ENCODE measurements around the gene MAEL. TPM values are rescaled to one million over a fixed set of nuclear protein-coding genes. Genes with fewer than 3 reads are reported as not detected.
"Not testable (repeated sequence)": the region's sequence is repeated elsewhere in the genome, so short reads cannot be mapped to it uniquely, and the experiment has no call there.

MAEL gene
- total RNA-seq, 1 donor from 2014 or later: not detected

DNA sequence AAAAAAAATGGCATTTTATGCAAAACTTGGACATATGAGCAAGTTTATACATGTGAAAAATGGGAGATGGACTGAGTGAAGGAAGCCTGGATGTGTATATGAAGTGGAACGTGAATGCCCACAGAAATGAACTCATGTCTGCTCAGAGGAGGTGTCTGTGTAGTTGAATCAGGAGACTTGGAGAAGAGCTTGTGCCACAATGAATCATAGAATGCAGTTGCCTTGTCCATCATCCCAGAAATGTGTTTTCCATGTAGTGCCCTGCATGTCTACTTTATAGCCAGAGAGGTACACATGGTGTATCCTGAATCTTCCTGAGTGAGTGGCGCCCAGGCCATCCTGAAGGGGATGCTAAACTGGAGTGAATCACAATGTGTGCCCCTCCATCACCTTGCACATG is 11.1 kb upstream of the MAEL start:
- DNase-seq (ENCODE audit: low spot score): no peak

DNA sequence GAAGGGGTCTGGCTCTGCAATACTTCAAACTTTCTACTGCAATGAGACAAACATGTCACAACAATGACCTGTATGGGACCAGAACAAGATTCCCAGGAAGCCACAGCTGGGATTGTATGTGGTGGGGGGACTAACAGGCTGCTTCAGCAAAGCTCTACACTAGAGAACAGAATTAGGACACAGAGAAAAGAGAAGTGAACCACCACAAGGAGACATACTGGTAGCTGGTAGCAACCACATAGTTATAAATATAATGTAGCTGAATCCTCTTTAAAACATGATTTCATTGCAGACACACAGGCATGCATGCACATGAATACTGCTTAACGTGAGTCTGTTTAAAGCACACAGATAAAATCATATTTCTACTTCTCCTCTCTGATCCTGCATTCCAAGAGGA is 10.3 kb upstream of the MAEL start:
- no peak for DNase-seq (ENCODE audit: low spot score)

DNA sequence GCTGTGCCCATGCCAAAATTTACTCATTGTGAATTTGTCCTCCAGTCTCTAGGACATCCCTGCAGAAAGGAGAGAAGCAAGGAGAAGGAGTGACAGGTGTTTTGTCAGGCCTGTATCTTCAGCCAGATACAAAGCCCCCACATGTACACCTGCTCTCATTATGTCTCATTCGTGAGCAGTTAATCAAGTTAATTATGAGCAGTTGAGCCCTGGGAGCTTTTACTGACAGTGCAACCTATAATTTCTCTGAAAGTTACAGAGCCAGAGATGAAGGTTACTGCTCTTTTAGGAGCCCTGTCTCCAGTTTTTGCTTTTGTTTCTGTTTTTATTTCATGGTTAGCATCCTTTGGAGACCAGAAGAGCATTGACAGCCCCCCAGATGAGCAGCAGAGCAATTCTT is 8.7 kb upstream of the MAEL start:
- DNase-seq (ENCODE audit: low spot score): no peak

DNA sequence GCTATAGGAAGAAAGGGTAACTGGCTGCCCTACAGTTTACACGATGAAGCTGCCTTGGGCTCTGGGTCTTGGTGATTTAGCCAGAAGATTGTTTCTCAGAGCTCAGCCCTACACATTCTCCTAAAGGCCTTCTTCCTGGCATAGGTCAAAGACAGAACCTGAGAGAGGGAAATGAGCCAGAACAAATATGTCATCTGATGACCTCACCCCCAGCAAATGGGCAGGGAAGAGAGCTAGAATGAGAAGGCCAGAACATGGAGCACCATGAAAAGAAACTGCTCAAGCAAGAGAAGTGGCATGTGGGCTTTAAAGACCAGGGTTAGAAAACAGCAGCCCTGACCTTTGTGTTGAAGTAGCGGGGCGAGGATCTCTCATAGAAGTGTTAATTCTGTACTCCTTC is 8.3 kb upstream of the MAEL start:
- DNase-seq (ENCODE audit: low spot score): no peak

DNA sequence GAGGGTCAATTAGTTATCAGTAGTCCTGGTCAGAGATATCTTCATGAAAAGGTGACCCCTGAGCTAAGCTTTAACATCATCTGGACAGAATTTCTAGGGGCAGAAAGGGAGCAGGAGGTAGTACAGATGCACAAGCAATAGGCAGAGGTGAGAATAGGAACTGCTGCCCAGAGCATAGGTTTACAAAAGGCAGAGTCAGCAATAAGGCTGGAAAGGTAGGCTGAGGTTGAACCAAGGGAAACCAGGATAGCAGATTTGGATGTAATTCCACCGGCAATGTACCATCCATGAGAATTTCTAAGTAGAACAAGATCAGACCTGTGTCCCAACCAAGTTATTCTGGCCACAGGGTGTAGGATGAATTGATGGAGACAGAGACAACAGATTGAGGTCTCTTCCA is 7.5 kb upstream of the MAEL start:
- no peak for DNase-seq (ENCODE audit: low spot score)

DNA sequence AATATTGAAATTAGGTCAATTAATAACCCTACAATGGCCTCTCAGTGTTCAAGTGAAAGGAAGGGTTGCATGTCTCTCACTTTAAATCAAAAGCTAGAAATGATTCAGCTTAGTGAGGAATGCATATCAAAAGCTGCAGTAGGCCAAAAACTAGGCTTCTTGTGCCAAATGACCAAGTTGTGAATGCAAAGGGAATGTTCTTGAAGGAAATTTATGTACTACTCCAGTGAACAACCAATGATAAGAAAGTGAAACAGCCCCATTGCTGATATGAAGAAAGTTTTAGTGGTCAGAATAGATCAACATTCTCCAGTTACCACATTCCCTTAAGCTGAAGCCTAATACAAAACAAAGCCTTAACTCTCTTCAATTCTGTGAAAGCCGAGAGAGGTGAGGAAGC is 10.0 kb downstream of the MAEL start:
- no peak for DNase-seq (ENCODE audit: low spot score)

DNA sequence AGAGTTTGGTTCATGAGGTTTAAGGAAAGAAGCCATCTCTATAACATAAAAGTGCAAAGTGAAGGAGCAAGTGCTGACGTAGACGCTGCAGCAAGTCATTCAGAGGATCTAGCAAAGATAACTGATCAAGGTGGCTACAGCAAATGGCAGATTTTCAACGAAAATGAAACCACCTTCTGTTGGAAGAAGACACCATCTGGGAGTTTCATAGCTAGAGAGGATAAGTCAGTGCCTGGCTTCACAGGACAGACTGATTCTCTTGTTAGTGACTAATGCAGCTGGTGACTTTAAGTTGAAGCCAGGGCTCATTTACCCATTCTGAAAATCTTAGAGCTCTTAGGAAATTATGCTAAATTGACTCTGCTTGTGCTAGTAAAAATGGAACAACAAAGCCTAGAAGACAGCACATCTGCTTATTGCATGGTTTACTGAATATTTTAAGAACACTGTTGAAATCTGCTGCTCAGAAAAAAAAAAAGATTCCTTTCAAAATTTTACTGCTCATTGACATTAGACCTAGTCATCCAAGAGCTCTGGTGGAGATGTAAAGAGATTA is 10.5 kb downstream of the MAEL start:
- DNase-seq (ENCODE audit: low spot score): no peak

DNA sequence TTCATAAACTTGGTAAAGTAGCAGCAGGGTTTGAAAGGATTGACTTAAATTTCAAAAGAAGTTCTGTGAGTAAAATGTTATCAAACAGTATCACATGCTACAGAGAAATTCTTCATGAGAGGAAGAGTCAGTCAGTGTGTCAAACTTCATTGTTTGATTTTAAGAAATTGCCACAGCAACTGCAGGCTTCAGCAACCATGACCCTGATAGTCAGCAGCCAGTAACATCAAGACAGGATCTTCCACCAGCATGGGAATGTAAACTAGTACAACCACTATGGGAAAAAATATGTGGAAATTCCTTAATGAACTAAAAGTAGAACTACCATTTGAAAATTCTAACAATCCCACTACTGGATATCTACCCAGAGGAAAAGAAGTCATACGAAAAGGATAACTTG is 11.5 kb downstream of the MAEL start:
- no peak for DNase-seq (ENCODE audit: low spot score)

DNA sequence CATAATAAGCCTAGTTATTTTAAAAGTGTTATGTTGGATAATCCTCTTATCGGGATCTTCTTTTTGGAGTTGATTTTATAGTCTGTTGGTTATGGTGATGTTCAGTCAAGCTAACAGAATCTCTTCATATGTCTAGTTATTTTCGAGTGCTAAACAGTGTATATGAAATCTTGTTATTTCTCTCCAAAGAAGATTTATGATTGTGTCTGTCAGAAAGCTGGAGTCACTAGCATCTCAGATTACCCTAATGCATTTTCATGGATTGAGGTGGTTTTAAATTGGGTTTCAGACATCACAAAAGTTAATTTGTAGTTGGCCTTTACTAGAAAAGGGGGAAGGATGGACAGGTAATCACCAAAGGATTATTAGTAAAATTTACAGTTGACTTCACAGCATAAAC is 13.3 kb downstream of the MAEL start:
- DNase-seq (ENCODE audit: low spot score): no peak

DNA sequence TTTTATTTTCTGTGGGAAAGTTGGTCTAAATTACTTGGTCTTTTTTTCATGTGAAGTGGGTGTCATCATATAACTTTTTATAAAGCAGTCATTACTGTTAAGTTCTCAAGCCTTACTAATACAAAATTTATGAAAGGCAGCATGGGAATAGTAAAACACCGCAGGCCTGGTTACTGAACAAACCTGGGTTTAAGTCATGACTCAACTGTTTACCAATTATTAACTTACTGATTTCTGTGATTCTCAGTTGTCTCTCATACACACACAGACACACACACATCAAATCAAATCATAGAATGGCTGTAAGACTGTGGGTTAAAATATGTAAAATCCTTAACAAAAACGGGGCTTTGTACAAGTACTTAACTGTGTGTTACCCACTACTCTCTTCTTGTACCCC is 14.6 kb downstream of the MAEL start:
- no peak for DNase-seq (ENCODE audit: low spot score)

DNA sequence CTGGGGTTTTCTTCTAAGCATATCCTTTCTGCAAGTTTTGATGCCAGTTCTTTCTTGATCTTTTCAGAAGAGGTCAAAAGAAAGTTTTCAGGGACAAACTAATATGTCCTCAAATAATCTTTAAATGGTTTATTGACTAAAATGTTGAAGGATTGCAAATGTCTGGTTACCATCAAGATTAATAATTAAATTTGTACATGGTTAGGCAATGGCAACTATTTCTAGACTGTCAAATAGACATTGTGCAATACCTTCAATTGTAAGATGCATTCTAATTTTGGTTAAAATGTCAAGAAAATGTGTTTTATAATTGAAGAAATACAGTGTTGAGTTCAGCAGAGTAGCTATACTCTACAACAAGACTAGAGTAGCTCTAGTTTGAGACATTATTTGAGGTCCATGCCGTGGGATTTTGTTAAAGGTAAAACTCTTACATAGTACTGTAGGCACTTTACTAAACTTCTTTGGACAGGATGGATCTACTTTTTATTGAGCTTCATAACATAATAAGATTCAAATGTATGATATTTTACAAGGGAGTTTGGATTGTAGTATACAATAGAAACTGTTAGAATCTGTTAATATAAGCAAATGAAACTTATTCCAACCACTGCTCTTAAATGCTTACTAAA is 22.6 kb downstream of the MAEL start:
- no peak for DNase-seq (ENCODE audit: low spot score)

DNA sequence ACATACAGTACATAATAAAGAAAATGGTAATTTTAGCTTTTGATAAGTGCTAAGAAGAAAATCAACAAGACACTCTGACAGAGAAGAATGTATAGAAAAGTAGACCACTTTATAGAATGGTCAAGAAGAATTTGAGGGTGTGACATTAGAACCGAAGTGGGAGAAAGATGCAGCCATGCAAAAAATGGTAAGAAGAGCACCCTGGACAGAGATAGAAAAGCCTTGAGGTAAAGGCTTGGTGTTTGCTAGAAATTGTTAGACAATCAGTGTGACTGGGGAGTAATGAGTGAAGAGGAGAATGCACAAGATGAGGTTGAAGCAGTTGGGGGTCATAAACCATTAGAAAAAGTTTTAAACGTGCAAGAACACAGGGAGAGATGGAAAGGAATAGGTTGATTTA is 23.5 kb downstream of the MAEL start:
- DNase-seq (ENCODE audit: low spot score): no peak

DNA sequence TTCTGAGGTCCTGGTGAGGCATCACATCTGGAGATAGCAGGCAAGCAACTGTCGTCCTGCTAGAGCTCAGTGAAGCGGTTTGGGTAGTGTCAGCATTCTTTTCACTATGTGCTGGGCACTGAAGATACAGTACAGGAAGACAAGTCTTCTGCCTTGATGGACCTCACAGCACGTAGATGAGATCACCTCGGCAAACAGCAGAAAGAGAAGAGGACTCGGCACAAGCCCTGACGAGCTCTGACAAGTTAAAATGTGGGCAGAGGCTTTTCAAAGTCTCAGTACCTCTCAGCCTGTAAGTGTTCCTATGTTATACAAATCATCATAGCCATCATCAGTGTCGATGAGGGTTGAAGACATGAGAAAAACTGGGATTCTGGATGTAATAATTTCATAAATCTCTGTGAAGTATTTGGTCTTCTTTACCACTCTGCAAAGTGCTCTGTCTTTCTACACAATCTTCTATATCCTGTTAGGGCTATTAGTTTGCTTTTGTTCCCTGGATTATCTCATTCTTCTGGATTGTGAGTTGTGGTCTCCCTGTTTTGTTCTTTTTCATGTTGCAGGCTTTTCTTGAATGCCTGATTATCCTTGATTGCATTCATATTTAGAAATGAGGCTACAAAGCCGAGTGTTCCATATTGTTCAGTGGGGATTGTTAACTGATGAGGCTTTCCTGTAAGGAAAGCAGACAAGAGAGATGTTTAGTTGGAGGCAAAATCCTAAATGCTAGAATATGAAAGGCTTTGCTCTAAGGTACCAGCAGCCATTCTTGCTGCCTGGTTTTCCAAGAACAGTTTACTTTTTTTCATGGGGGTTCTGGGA is 24.2 kb downstream of the MAEL start:
- no peak for DNase-seq (ENCODE audit: low spot score)

DNA sequence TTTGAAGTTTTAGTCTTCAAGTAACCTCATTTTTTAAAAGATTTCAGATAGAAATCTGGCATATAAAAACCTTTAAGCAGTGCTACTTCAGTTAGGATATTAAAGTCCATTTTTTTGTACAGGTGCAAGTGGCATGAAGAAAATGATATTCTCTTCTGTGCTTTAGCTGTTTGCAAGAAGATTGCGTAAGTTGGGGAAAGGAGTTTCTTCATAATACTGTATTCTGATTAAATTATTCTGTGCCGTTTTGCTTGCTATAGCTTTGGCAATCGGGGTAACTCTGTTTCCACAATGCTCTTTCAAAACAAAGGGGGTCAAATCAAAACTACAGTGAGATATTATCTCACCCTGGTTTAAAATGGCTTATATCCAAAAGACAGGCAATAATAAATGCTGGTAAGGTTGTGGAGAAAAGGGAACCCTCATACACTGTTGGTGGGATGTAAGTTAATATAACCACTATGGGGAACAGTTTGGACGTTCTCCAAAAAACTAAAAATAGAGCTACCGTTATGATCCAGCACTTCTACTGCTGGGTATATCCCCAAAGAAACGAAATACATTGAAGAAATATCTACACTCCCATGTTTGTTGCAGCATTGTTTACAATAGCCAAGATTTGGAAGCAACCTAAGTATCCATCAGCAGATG is 27.1 kb downstream of the MAEL start:
- no peak for DNase-seq (ENCODE audit: low spot score)

DNA sequence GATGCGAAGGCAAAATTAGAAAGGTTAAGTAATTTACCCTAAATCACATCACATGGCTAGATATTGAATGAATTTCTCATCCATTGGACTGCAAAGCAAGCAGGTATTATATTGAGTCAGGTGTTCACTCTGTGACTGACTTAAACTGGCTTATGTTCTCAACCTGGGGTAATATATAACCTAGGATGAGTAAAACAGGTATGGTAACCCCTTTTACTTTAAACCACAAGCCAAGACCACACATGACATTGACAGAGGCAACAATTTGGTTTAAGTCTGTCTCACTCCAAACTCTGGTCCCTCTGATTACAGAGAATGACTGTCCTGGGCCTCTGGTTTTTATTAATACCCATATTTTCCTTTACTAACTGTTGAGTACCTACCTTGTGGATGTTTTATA is 33.3 kb downstream of the MAEL start:
- DNase-seq (ENCODE audit: low spot score): no peak

DNA sequence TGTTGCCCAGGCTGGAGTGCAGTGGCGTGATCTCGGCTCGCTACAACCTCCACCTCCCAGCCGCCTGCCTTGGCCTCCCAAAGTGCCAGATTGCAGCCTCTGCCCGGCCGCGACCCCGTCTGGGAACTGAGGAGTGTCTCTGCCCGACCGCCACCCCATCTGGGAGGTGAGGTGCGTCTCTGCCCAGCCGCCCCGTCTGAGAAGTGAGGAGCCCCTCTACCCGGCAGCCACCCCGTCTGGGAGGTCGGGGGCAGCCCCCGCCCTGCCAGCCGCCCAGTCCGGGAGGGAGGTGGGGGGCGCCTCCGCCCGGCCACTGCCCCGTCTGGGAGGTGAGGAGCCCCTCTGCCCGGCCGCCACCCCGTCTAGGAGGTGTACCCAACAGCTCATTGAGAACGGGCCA is 40.5 kb downstream of the MAEL start:
- DNase-seq (ENCODE audit: low spot score): not testable (repeated sequence)

DNA sequence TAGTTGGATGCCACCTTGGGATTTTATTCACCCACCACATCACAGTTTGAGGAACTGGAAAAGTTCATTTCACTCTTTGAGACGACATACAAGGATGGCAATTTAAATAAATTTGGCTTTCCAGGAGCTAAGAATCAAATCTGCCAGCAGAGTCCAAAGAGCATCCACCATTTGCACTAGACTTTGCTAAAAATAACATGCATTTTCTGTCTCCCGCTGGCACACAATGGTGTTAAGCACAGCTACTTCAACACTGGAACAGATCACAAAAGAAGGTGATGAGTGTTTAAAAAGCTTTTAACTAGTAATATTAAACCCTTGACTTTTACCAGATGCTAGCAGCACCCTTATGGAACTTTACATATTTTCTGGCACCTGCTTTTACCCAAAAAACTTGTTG is 44.6 kb downstream of the MAEL start:
- no peak for DNase-seq (ENCODE audit: low spot score)

DNA sequence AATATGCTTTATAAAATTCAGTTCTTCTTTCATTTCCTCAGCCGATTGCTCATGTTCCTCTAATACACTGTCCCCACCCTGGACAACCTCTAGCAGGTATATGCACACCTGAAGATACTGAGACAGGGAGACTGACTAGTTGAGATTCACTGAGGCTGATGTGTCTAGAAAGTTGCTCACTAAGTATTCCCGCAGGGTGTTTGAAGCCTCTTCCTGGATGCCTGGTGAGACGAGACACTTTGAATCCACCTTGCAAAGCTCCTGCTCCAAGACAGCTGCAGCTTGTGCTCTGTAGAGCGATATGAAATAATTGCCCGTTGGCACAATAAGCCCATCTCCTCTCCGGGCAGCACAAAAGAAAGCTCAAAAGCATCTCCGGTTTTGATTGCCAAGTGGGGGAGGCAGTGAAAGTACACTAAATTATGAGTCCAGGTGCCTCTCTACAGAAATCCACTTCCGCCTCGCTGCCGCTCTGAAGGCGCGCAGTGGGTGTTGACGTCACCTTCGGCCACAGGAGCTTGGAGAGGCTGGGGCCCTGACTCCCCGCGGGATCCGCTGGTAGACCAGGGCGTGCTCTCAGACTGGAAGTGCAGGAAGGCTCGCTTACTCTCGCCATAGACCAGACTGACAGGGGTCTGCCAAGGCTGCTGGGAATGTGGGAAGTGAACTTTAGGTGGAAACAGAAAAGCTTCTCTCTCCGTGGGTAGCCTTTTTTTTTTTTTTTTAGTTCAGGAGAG is 54.8 kb downstream of the MAEL start:
- DNase-seq (ENCODE audit: low spot score): no peak

DNA sequence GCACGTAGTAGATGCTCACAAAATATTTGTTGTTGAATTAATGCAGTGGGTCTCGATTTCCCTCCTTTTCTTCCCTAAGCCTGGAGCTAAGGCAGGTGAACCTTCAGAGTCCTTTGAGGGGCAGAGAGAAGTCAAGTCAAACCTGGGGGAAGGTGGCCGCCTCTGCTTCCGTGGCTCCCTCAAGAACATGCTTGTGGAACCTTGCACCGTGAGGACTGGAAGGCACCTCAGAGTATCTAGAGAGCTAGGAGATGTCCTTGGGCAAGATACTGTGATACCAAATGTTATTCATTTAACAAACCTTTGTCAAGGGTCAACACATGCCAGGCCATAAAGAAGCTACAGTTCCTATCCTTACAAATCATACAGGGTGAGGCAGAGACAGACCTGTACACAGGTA is 62.8 kb downstream of the MAEL start:
- no peak for DNase-seq (ENCODE audit: low spot score)

DNA sequence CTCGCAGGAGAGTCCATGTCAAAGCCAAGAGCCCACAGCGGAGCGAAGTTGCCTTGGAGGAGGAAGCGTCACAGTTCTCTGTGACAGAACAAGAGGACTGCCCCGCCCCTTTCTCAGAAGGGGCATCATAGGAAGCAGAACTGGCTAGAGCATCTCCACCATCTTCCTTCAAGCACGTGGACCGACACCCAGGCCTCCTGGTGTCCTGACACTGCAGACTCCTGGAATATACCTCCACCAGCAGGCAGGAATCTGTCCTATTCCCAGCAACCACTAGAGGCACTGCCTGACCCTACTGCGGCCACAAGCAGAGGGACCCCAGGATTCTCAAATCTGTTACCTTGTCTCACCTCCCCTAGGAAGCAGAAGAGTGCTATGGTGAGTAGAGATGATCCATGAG is 63.3 kb downstream of the MAEL start:
- DNase-seq (ENCODE audit: low spot score): no peak

DNA sequence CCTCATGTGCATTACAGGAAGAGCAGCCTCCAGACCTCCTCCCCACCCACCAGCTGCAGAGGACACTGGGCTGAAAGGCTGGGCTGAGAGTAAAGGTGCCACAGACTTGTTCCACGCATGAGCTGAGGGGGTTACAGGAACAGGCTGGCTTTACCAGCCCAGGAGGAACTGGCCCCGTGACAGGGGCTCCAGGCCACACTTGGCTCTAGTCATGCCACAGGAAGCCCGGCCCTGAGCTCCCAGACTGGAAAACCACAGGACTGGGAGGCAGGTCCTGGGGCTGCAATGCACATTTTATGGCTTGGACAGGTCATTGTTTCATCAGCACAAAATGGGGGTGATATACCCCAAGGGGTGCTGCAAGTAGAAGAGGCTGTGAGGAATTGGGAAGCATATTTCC is 65.5 kb downstream of the MAEL start:
- no peak for DNase-seq (ENCODE audit: low spot score)
